HG03460 (cell line): ENCODE results near the gene ADD1.
A peak's percentile ranks its signal among the peaks of the same experiment; 100 is the strongest.
"Not testable (repeated sequence)": the region's sequence is repeated elsewhere in the genome, so short reads cannot be mapped to it uniquely, and the experiment has no call there.

Experiments
- ATAC-seq: cut with Tn5 transposase; IDR thresholded peaks from one replicate; pipeline ENCODE4 v1.9.1; 2021; ENCODE audit not compliant: unreplicated experiment

The ADD1 gene

DNA sequence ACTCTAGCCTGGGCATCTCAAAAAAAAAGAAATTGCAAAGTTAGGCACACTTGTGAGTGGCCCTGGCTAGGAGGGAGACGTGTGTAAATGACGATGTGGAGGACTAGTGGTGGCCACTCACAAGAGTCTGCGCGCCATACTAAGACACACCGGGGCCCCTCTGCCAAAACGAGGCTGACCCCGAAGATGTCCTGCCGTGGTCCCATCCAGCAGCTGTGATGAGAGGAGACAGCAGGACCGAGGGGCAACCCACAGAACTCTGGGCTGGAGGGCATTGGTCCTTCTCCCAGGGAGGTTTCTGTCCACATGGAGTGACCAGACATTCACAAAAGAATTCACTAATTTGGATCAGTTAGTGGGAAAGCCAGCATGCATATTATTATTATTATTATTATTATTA, 72.1 kb downstream of the ADD1 start:
- no peak for ATAC-seq

DNA sequence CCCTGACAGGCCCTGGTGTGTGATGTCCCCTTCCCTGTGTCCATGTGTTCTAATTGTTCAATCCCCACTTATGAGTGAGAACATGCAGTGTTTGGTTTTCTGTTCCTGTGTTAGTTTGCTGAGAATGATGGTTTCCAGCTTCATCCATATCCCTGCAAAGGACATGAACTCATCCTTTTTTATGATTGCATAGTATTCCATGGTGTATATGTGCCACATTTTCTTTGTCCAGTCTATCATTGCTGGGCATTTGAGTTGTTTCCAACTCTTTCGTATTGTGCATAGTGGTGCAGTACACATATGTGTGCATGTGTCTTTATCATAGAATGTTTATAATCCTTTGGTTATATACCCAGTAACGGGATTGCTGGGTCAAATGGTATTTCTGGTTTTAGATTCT, 73.1 kb downstream of the ADD1 start:
- ATAC-seq = not testable (repeated sequence)

DNA sequence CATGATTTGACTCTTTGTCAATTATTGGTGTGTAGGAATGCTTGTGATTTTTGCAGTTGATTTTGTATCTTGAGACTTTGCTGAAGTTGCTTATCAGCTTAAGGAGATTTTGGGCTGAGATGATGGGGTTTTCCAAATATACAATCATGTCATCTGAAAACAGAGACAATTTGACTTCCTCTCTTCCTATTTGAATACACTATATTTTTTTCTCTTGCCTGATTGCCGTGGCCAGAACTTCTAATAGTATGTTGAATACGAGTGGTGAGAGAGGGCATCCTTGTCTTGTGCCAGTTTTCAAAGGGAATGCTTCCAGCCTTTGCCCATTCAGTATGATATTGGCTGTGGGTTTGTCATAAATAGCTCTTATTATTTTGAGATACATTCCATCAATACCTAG, 74.7 kb downstream of the ADD1 start:
- not testable (repeated sequence) for ATAC-seq

DNA sequence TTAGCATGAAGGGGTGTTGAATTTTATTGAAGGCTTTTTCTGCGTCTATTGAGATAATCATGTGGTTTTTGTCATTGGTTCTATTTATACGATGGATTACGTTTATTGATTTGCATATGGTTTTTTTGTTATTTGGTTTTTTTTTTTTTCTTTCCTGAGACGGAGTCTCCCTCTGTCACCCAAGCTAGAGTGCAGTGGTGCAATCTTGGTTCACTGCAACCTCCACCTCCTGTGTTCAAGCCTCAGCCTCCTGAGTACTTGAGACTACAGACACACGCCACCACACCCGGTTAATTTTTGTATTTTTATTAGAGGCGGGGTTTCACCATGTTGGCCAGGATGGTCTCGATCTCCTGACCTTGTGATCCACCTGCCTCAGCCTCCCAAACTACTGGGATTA, 75.1 kb downstream of the ADD1 start:
- not testable (repeated sequence) for ATAC-seq

DNA sequence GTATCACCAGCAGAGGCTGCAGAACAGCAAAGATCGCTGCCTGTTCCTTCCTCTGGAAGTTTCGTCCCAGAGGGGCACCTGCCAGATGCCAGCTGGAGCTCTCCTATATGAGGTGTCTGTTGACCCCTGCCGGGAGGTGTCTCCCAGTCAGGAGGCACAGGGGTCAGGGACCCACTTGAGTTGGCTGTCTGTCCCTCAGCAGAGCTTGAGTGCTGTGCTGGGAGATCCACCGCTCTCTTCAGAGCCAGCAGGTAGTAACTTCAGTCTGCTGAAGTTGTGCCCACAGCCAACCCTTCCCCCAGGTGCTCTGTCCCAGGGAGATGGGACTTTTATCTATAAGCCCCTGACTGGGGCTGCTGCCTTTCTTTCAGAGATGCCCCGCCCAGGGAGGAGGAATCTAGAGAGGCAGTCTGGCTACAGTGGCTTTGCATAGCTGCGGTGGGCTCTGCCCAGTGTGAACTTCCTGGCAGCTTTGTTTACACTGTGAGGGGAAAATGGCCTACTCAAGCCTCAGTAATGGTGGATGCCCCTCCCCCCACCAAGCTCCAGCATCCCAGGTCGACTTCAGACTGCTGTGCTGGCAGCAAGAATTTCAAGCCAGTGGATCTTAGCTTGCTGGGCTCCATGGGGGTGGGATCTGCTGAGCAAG, 78.9 kb downstream of the ADD1 start:
- not testable (repeated sequence) for ATAC-seq

DNA sequence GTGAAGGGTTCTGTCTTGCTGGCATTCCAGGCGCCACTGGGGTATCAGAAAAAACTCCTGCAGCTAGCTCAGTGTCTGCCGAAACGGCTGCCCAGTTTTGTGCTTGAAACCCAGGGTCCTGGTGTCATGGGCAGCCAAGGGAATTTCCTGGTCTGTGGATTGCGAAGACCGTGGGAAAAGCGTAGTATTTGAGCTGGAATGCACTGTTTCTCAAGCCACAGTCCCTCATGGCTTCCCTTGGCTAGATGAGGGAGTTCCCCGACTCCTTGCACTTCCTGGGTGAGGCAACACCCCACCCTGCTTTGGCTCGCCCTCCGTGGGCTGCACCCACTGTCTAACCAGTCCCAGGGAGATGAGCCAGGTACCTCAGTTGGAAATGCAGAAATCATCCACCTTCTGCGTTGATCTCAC, 79.5 kb downstream of the ADD1 start:
- ATAC-seq = no peak

DNA sequence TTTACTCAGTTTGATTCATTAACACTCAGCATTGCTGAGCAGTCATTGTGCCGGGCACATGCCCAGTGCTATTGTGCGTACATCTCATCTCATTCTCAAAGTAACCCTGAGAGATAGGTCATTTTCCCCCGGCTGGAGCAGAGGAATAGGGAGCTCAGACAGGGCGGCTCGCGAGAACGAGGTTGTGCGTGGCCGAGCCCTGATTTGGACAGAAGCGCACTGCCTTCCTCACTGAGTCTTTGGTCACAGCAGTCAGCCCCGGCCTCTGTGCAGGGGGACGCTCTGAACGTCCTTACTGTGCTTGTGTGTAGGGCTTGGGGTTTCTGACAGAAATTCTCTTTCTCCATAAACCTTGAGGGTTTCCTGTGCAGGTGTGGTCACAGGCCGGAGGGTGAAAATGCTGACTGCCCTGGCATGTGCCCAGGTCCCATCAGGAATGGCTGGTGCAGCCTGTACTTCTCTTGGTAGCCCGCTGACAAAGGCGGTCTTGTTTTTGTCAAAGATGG, 80.1 kb downstream of the ADD1 start:
- ATAC-seq = no peak

DNA sequence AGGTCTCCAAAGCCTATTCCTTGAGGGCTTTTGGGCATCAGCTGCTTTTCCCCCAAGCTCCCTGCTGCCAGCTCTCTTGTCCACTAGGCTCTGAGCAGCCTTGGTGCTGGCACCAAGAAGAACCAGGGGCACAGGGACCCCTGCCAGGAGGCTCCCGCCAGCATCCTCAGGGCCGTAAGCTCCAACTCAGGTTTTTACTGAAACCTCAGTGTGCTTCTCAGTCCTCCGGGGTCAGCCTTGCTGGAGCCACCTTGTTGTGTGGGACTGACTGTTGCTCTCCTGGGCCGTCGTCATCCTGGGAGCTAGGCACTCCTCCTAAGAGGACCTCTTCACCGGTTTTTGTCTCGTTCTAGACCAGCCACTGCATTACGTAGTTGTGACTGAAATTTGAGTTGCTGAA, 80.6 kb downstream of the ADD1 start:
- no peak for ATAC-seq

DNA sequence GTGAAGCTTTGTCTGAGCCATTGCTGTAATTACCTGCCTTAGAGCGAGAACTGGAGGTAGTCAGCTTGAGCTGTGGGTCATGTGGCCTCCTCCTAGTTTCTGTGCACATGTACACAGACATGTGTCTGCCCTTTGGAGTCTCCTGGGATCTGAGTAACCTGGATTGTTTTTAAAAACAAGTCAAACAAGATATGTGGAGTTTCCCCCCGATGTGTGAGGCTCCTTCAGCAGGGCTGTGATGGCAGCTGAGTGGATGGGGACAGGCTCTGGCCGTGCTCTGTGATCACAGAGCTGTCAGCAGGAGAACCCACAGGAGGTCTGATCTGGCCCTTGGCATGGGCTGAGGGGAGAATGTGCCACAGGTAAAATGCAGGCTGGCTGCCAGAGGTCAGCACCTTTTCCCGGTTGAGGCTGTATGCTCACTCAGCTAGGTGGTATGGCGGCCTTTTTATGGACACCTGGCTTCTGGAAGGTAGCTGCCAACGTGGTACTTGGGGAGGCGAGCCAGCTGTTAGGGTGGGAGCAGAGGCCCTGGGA, 81.2 kb downstream of the ADD1 start:
- ATAC-seq = no peak

DNA sequence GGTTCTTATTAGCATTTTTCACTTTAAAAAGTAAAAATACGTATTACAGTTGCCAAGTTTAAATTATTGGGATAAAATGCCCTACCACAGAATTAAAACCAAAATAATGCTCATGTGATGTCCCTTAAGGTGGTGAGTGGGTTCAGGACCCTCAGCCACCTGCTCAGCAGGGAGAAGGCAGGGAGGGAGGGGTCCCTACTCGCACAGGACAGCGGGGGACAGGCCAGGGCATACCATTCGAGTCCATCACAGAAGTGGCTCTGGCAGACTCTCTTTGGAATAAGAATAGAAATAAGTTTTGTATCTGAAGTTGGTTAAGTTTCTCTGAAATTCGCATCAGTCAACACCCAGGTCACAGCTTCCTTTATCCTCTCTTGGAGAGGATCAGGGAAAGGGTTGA, 81.9 kb downstream of the ADD1 start:
- ATAC-seq = no peak

DNA sequence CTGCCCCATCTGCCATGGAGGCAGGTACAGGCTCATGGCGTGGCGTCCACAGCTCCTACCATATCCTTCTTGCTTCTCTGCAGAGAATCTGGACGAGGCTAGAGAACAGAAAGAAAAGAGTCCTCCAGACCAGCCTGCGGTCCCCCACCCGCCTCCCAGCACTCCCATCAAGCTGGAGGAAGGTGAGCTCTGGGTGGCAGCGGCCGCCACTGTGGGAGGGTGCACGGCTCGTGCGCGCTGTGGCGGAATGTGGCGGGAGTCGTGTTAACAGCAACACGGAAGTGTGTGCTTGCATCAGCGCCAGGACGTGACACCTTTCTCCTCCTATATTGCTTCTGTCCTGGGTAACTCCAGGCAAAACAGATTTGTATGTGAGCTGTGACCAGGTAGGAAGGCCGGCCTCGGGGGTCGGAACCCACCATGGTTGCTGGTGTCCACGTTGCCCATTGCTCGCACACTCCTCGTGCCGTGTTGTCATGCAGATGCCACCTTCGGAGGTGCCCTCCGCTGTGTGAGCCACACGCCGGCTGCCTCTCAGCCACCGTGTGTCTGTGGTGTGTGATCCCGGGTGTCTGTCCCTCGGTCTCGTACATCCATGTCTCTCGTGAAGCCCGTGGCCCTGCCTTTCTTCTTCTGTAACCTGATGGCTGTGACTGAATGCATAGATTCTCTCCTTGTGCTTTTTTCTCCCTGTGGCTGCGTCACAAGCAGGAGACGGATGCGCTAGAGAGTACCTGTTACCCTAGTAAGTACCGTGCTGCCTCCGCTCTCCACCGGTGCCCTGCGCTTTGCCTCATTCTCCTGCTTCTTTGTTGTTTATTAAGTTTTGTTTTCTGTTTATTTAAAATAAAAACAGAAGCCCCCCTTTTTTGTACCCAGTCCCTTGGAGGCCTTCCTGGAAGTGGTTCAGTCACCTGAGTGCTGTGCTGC, 82.6 kb downstream of the ADD1 start:
- no peak for ATAC-seq

DNA sequence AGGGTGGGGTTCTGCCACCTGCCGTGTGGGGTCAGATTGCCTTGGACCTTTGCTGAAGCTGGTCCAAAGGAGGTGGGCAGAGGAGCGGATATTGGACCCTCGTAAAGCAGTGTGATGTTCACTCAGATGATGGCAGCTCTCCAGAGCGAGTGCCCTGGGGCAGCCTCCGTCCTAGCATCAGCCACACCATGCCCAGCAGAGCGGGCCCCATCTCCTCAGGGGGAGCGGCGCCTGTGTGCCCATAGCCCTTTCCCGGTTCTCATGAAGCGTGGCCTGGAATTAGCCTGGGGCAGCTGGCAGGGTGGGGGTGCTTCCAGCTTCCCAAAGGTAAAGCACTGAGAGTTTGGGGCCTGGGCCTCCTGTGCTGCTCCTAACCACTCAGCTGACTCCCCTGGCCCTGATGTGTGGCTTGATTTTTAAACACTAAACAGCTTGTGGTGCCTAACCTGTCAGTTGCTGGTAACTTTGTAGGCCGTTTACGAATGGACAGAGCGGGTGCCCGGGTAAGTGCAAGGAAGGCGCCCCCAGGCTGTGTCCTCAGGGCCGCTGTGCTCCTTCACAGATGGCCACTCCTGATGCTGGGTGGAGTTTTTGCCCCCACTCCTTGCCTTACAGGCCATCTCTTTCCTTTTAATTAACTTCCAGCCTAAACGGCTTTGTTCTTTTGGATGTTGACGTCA, 83.5 kb downstream of the ADD1 start:
- no peak for ATAC-seq

DNA sequence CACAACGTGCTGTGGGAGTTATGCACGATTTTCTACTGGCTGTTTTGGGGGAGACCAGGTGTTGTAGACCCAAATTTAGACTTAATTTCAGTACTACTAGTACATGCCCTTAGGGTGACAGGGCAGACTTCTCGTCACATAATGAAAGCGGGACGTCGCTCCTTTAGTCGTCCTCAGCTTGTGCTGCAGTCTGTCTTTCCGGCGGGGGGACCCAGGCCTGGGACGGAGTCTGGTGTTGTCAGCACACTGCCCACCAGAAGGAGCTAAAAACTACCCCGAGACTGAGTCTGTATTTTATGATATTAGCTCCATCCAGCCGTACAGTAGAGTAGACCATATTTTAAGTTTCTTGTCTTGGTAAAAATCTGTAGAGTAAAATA, 84.0 kb downstream of the ADD1 start:
- ATAC-seq = no peak

DNA sequence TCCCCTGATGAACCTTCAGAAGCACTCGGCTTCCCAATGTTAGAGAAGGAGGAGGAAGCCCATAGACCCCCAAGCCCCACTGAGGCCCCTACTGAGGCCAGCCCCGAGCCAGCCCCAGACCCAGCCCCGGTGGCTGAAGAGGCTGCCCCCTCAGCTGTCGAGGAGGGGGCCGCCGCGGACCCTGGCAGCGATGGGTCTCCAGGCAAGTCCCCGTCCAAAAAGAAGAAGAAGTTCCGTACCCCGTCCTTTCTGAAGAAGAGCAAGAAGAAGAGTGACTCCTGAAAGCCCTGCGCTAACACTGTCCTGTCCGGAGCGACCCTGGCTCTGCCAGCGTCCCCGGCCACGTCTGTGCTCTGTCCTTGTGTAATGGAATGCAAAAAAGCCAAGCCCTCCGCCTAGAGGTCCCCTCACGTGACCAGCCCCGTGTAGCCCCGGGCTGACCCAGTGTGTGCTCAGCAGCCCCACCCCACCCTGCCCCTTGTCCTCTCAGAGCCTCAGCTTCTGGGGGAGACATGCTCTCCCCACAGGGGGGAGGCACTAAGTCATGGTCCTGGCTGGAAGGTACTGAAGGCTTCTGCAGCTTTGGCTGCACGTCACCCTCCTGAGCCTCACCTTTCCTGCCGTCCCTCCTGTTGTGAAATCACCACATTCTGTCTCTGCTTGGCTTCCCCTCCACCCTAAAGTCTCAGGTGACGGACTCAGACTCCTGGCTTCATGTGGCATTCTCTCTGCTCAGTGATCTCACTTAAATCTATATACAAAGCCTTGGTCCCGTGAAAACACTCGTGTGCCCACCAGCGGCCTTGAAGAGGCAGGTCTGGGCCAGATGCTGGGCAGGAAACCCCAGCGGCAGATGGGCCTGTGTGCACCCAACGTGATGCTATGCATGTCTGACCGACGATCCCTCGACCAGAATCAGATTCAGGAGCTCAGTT, 84.9 kb downstream of the ADD1 start:
- ATAC-seq = no peak

DNA sequence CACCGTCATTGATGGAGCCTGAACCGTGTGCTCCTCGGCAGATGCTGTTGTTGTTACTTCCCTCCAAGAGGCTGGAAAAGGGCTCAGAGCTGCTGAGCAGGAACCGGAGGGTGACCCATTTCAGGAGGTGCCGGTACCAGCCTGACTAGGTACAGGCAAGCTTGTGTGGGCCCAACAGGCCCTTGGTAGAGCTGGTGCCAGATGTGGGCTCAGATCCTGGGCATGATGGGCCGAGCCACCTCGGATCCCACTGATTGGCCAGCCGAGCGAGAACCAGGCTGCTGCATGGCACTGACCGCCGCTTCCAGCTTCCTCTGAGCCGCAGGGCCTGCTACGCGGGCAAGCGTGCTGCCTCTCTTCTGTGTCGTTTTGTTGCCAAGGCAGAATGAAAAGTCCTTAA, 85.8 kb downstream of the ADD1 start:
- ATAC-seq = no peak

DNA sequence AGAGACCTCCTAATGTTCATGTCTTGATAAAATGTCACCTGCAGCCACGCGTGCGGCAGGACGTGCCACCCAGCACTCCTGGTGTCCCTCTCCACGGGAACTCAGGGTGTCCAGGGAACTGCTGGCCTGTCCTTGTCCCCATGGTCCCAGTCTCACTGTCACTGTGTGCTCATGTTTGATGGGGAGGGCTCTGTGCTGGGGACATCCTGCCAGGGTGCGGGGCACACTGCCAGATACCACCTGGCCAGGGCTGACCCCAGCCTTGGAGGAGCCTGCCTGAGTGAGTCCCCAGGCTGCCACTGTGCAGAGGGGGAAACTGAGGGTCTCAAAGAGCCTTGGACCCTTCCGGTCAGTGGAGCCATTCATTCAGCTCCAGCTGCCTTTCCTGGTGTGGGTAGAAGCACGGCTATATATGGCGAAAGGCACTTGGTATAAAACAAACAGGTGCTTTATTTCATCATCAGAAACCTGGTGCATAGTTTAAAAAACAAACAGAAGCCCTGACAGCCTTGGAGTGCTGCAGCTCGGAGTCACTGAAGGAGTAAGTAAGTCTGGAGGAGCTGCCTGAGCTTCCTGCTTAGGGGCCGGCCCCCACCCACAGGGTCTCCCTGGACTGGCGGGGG, 86.6 kb downstream of the ADD1 start:
- ATAC-seq = no peak

DNA sequence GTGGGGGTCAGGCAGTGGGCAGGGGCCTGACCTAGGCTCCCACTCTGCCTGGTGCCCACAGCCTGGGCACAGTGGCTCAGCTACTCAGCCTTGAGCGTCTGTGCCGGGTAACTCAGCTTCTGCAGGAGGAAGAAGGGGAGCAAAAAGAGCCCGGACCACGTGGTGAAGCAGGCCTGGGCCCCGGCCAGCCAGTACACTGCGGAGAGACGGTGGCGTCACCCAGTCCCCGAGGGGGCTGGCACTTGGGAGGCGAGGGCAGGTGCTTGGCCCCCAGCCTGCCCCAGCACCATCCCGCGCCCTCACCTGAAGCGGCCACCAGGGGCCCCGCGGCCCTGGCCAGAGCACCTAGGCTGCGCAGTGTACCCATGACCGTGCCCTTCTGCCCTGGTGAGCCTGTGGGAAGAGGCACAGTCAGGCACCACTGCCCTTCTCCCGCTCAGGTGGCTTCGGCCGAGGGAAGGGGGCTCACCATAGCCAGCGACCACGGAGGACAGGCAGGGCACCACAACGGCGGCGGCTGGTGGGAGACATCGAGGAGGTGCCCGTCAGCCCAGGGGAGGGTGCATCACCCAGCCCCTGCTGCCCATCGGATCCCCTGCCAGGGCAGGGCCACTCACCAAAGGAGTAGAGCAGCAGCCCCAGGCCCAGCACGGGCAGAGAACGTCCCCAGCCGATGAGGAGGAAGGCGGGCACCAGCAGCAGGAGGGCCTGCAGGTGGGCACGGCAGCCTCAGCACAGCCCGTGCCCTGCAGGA, 87.3 kb downstream of the ADD1 start:
- no peak for ATAC-seq

DNA sequence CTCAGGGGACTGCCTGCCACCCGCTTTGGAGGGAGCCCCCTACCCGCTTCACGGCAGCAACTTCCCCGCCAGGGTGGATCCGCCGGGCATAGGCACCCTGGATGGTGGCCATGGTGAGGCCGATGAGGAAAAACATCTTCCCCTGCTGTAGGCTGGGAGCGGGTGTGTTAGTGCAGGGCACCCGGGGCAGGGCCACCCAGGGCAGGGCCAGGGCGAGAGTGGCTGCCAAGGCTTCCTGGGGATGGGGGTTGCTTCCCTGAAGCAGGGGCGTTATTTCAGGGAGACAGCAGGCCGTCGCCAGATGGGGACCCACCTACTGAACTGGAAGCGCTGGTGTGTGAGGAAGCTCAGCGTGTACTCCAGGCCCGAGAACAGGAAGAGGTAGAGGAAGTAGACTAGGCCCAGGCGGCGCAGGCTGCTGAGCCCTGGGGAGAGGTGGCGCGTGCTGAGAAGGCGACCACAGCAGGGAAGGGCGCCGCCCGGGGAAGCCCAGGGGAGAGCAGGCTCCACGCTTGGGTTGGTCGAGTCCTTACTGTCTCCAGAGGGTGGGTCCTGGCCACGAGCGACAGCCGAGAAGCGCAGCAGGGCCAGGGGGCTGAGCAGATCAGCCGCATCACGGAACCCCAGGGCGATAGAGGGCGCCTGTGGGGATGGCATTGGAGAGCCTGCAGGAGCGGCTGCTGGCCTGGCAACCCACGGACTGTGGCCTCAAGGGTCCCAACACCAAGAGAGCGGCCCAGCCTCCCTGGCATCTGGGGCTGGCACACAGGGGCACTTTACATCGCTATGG, 88.1 kb downstream of the ADD1 start:
- ATAC-seq = peak; percentile 44
